GM04503 (cell line): Measurements from ENCODE around the gene ITGB1.
"Not testable (repeated sequence)": the region's sequence is repeated elsewhere in the genome, so short reads cannot be mapped to it uniquely, and the experiment has no call there.

ENCODE experiments used
- DNase-seq: peaks from one replicate; pipeline ENCODE4 v3.0.0-alpha.2; 2012; ENCODE audit warnings: low read depth

The ITGB1 gene

GRCh38 chr10:32938554-32939061, 19.4 kb downstream of the ITGB1 start:
- no peak for DNase-seq

GRCh38 chr10:32937911-32938424, 20.1 kb downstream of the ITGB1 start:
- no peak for DNase-seq

GRCh38 chr10:32932225-32932729, 25.8 kb downstream of the ITGB1 start:
- DNase-seq: no peak

GRCh38 chr10:32931593-32931992, 26.4 kb downstream of the ITGB1 start:
- no peak for DNase-seq

- DNase-seq: no peak
Measured at GRCh38 chr10:32930036-32930435, 28.0 kb downstream of the ITGB1 start.

- no peak for DNase-seq
Measured at GRCh38 chr10:32929634-32930033, 28.4 kb downstream of the ITGB1 start.

- DNase-seq: no peak
Measured at GRCh38 chr10:32927750-32928149, 30.3 kb downstream of the ITGB1 start.

- DNase-seq: no peak
Measured at GRCh38 chr10:32923849-32924248, 34.2 kb downstream of the ITGB1 start.

- DNase-seq: no peak
Measured at GRCh38 chr10:32923134-32923533, 34.9 kb downstream of the ITGB1 start.

- no peak for DNase-seq
Measured at GRCh38 chr10:32922170-32922569, 35.9 kb downstream of the ITGB1 start.

- not testable (repeated sequence) for DNase-seq
Measured at GRCh38 chr10:32917817-32918216, 40.2 kb downstream of the ITGB1 start.

- DNase-seq: no peak
Measured at GRCh38 chr10:32911285-32912016, 46.6 kb downstream of the ITGB1 start.

GRCh38 chr10:32909970-32910369, 48.1 kb downstream of the ITGB1 start:
- not testable (repeated sequence) for DNase-seq

- no peak for DNase-seq
Measured at GRCh38 chr10:32909456-32909855, 48.6 kb downstream of the ITGB1 start.

GRCh38 chr10:32906595-32906994, 51.4 kb downstream of the ITGB1 start:
- DNase-seq: no peak

- DNase-seq: no peak
Measured at GRCh38 chr10:32905466-32905865, 52.6 kb downstream of the ITGB1 start.

- no peak for DNase-seq
Measured at GRCh38 chr10:32901815-32902214, 56.2 kb downstream of the ITGB1 start.

- not testable (repeated sequence) for DNase-seq
Measured at GRCh38 chr10:32895200-32895968, 62.6 kb downstream of the ITGB1 start.

- DNase-seq: no peak
Measured at GRCh38 chr10:32893916-32894664, 63.9 kb downstream of the ITGB1 start.

- DNase-seq: no peak
Measured at GRCh38 chr10:32893434-32893833, 64.6 kb downstream of the ITGB1 start.

- no peak for DNase-seq
Measured at GRCh38 chr10:32891261-32891660, 66.8 kb downstream of the ITGB1 start.

GRCh38 chr10:32890444-32890843, 67.6 kb downstream of the ITGB1 start:
- no peak for DNase-seq
